ENCODE data around the gene CDC34.

DNA sequence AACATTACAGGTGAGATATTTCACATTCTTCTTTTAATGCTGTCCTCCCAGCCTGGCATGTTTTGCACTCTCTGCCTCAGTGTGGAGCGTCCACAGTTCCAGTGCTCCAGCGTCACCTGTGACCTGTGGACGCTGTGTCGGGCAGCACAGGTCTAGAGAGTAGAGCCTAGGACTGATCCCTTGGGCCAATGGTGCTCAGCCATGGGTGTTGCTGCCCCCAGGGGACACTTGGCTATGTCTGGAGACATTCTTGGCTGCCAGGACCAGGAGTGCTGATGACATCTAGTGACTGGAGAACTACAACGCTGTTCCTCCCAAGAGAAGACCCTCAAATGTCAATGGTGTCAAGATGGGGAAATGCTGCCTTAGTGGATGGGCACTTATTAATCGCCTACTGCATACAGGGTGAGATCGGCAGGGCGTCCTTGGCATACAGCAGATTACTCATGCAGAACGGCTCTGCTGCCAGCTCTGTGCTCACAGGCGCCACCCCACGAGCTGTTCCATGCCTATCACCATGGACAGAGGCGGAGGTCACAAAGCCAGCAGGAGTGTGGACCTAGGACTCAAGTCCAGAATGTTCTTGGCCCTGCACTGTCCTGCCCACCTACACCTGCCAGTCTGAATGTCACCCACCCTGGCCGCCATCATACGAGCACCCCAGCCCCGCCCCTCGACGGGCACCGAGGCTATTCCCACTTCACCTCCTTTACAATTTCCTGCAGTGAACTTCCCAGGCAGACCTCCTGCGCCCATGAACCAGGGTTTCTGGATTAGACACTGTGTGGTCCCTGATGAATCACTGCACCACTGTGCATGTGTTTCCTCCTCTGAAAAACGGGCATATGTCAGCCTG lies 49.1 kb upstream of the CDC34 start:
- TF ChIP-seq POLR2AphosphoS5 (IDR thresholded peaks at IDR 0.05; ENCODE audit: low read depth, low read length) = no peak
- TF ChIP-seq POLR2A (IDR thresholded peaks at IDR 0.05; ENCODE audit: low read depth, low read length) = no peak
- no peak for TF ChIP-seq TAF1 (IDR thresholded peaks at IDR 0.05; ENCODE audit: borderline replicate concordance, low read depth, low read length)

Data from GM12892 (cell line).